ENCODE results near the gene CTBS.

CTBS gene

GRCh38 chr1:84506002-84506728, 68.1 kb downstream of the CTBS start, which contains the start of the genes GNG5 and SPATA1:
TSS of gene GNG5 (minus strand) at chr1:84506581. CDS start at chr1:84506091, 490 bp downstream.
TSS of gene SPATA1 (plus strand) at chr1:84506386. CDS start at chr1:84516360, 9,974 bp downstream.
- DNase-seq (ENCODE audit: low read depth), result peak; percentile 96

GRCh38 chr1:84505493-84506001, 68.7 kb downstream of the CTBS start:
- DNase-seq (ENCODE audit: low read depth), result no peak

- DNase-seq (ENCODE audit: low read depth), result no peak
Measured at GRCh38 chr1:84504580-84505492, 69.4 kb downstream of the CTBS start.

GRCh38 chr1:84502927-84503326, 71.3 kb downstream of the CTBS start:
- DNase-seq (ENCODE audit: low read depth), result no peak

All from T follicular helper cell (primary cell).